ENCODE data around the gene PTPRR.

Gene PTPRR

DNA sequence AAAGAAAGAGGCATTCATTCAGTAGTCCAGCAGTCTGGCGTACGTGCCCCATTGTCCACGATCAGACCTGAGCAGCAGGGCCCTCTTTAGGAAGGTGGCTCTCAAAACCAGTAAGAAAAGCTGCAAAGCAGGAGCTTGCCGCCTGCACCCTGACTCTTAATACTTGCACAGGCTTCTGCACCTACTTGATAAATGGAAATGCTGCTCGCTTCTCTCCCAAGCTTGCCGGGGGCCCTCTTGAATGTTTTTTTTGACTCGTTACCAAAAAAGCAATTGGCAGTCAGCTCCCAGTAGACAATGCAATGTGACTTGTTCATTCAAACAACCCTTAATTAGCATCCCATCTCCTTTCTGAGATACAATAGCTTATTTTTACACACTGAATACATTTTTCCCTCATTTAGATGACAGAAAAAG lies 256.1 kb downstream of the PTPRR start:
- Histone ChIP-seq H3K4me1 (ENCODE audit: control insufficient read depth, insufficient read depth, low read length, poor library complexity, severe bottlenecking) (peaks cover 14% of the 10 kb centered on the region), H3K36me3 (ENCODE audit: control insufficient read depth, insufficient read depth, low read length) (no peaks in the 10 kb centered on the region), H3K27ac (ENCODE audit: low read depth, low read length, severe bottlenecking) (no peak overlapping the region), H3K9me3 (ENCODE audit: control insufficient read depth, low read length) (no peaks in the 10 kb centered on the region), H3K4me3 (ENCODE audit: extremely low read depth, insufficient read depth, low read length, poor library complexity, severe bottlenecking) (no peak overlapping the region)
- 46 to 63% methylated on average over 7 of the region's 7 CpGs for WGBS, 2 experiments (ENCODE audit: insufficient coverage in 2 of 2)

DNA sequence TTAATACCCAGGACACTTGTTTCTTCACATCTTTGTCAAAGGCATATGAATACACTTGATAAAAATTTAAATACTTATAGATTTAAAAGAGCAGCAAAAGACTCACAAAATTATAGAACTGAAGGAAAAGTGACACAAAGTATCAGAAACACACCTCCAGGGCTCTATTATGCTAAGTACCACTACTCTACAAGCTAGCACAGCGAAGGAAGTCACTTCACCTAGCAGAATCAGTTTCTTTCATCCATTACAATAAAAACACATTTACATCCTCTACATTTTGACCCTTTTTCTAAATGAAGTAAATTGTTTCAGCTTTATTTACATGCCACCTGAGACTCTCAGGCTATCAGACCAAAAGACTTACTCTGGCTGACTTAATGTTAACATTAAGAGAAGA lies 256.7 kb downstream of the PTPRR start:
- no peaks in the 10 kb centered on the region for H3K36me3 ChIP-seq (ENCODE audit: control insufficient read depth, insufficient read depth, low read length)
- no peak overlapping the region for H3K27ac ChIP-seq (ENCODE audit: low read depth, low read length, severe bottlenecking)
- peaks cover 14% of the 10 kb centered on the region for H3K4me1 ChIP-seq (ENCODE audit: control insufficient read depth, insufficient read depth, low read length, poor library complexity, severe bottlenecking)
- 50 to 57% methylated on average over 1 of the region's 1 CpG for WGBS, 2 experiments (ENCODE audit: insufficient coverage in 2 of 2)
- H3K9me3 ChIP-seq (ENCODE audit: control insufficient read depth, low read length) = no peaks in the 10 kb centered on the region
- H3K4me3 ChIP-seq (ENCODE audit: extremely low read depth, insufficient read depth, low read length, poor library complexity, severe bottlenecking) = no peak overlapping the region

DNA sequence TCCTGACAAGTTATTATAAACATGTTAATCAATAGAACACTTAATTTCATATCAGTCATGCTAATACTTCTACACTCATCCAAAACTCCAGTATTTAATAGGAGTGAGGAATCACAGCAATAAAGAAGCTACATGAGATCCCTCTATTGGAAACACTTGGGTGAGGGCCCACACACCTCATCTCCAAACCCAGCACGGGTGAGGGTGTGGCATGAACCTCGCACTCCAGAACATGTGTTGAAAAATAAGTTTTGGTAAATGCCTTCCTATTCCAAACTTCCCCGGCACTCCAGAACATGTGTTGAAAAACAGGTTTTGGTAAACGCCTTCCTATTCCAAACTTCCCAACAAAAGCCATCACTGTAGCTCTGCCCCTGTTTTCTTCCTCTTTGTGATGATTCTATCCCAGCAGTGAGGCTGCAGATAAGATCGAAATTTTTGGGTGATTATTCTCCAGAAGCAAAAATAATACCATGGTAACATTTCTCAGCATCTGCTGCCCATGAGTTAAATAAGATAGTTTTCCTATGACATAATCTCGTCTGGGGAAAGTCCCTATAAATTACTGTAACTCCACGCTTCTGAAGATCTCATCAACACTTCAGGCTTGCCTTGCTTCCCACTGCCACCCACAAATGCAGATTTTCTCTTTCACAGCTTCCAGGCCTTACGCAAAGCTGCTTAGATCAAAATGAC lies 258.9 kb downstream of the PTPRR start:
- WGBS, 2 experiments (ENCODE audit: insufficient coverage in 2 of 2) = 71 to 83% methylated on average over 4 to 5 of the region's 8 CpGs
- no peak overlapping the region for H3K4me3 ChIP-seq (ENCODE audit: extremely low read depth, insufficient read depth, low read length, poor library complexity, severe bottlenecking)
- no peak overlapping the region for H3K27ac ChIP-seq (ENCODE audit: low read depth, low read length, severe bottlenecking)
- peaks cover 14% of the 10 kb centered on the region for H3K4me1 ChIP-seq (ENCODE audit: control insufficient read depth, insufficient read depth, low read length, poor library complexity, severe bottlenecking)
- no peaks in the 10 kb centered on the region for H3K9me3 ChIP-seq (ENCODE audit: control insufficient read depth, low read length)
- H3K36me3 ChIP-seq (ENCODE audit: control insufficient read depth, insufficient read depth, low read length) = no peaks in the 10 kb centered on the region

DNA sequence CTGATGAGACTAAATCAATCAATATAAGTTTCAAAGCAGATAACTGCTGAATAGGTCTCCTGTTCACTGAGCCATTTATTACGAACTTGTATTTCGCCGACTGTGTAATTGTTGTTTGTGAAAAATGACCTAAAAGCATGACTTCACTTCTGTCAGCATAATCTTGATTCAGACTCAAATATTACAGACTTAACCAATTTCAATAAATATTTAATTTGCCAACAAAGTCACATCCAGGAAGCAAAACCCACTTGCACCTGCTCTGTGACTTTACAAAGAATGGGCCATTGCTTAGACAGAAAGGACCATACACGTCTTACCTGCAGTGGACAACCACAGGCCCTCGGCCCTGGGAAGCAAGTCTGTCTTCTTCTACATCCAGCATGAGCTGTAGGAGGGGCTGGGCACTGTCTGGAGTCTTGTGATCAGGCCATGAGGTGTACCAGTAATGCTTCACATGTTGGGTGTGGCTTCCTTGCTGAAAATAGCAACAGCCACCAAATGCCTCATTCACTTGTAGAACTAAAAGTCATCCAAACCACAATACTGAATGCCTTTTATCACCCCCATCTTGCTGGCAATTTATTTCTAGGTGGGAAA lies 259.8 kb downstream of the PTPRR start:
- H3K4me1 ChIP-seq (ENCODE audit: control insufficient read depth, insufficient read depth, low read length, poor library complexity, severe bottlenecking) = peaks cover 14% of the 10 kb centered on the region
- no peaks in the 10 kb centered on the region for H3K36me3 ChIP-seq (ENCODE audit: control insufficient read depth, insufficient read depth, low read length)
- no peaks in the 10 kb centered on the region for H3K9me3 ChIP-seq (ENCODE audit: control insufficient read depth, low read length)
- H3K4me3 ChIP-seq (ENCODE audit: extremely low read depth, insufficient read depth, low read length, poor library complexity, severe bottlenecking) = no peak overlapping the region
- 96 to 100% methylated on average over 2 to 4 of the region's 5 CpGs for WGBS, 2 experiments (ENCODE audit: insufficient coverage in 2 of 2)
- no peak overlapping the region for H3K27ac ChIP-seq (ENCODE audit: low read depth, low read length, severe bottlenecking)

DNA sequence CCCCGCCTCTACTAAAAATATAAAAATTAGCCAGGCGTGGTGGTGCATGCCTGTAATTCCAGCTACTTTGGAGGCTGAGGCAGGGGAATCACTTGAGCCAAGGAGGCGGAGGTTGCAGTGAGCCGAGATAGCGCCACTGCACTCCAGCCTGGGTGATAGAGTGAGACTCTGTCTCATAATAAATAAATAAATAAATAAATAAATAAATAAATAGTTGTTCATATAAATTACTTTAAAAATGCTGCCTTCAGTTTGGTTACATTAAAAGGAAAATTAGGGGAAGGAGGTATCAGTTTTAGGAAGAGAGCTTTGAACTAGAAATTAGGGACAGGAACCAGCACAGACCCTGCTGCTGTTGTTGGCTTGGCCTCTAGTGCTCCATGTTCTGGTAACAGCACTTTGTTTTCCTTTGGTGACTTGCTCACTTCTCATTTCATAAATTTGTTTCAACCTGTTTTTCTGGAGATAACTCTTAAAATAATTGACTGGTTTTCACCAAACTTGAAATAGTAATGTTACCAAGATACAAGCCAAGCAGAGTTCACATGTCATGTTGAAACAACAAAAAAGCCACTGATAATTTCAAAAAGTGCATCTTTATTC lies 260.4 kb downstream of the PTPRR start:
- Histone ChIP-seq H3K4me3 (ENCODE audit: extremely low read depth, insufficient read depth, low read length, poor library complexity, severe bottlenecking) (no peak overlapping the region), H3K9me3 (ENCODE audit: control insufficient read depth, low read length) (no peaks in the 10 kb centered on the region), H3K36me3 (ENCODE audit: control insufficient read depth, insufficient read depth, low read length) (no peaks in the 10 kb centered on the region), H3K27ac (ENCODE audit: low read depth, low read length, severe bottlenecking) (no peak overlapping the region), H3K4me1 (ENCODE audit: control insufficient read depth, insufficient read depth, low read length, poor library complexity, severe bottlenecking) (peaks cover 14% of the 10 kb centered on the region)
- 100% methylated on average over 2 of the region's 5 CpGs for WGBS, 2 experiments (ENCODE audit: insufficient coverage in 2 of 2)

DNA sequence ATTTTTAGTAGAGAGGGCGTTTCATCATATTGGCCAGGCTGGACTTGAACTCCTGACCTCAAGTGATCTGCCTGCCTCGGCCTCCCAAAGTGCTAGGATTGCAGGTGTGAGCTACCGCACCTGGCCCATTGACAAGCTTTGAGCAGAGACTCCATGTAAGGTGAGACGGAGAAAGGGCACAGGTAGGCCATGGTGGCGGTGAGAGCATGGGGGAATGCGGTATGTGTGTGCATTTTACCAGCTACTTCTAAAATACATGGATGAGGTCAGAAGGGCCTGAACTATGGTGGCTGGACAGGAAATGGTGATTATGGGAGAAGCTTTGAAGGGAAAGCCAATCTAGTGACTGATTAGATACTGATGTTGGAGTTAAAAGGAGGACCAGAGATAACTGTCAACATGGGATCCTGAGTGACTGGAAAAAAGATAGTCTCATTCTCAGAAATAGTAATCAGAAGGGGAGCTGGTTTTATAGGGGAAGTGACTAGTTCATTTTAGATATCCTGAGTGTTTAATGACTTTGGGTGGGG lies 261.4 kb downstream of the PTPRR start:
- Histone ChIP-seq H3K36me3 (ENCODE audit: control insufficient read depth, insufficient read depth, low read length) (no peaks in the 10 kb centered on the region), H3K9me3 (ENCODE audit: control insufficient read depth, low read length) (no peaks in the 10 kb centered on the region), H3K27ac (ENCODE audit: low read depth, low read length, severe bottlenecking) (no peak overlapping the region), H3K4me1 (ENCODE audit: control insufficient read depth, insufficient read depth, low read length, poor library complexity, severe bottlenecking) (peaks cover 14% of the 10 kb centered on the region), H3K4me3 (ENCODE audit: extremely low read depth, insufficient read depth, low read length, poor library complexity, severe bottlenecking) (no peak overlapping the region)
- 81 to 93% methylated on average over 3 to 5 of the region's 6 CpGs for WGBS, 2 experiments (ENCODE audit: insufficient coverage in 2 of 2)

DNA sequence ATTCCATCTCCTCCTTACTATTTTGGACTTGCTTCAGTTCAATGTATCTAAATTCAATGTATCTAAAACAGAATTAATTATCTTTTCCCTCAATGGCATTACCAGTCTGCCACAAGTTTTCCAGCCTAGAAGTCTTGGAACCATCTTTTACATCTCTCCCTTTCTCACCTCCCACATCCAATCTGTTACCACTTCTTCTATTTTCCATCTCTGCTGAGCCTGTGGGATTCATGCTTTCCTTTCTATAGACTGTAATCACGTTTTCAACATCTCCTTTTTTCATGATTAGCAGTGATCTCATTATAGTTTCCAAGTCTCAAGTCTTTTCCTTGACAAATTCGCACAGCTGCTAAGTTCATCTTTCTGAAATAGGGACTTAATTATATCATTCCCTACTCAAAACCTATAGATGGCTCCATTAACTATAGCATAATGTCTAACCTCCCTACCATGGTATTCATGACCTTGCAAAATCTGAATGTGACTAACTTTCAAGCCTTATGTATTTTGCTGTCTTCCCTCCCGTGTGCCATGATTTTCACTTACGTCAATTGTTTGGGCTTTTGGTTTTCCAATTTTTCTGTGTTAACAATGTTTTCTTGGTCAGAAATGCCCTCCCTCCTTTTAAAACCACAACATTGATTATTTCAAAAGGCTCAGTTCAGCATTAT lies 262.8 kb downstream of the PTPRR start:
- WGBS, 2 experiments (ENCODE audit: insufficient coverage in 2 of 2) = 90 to 94% methylated on average over 4 of the region's 4 CpGs
- Histone ChIP-seq H3K27ac (ENCODE audit: low read depth, low read length, severe bottlenecking) (no peak overlapping the region), H3K36me3 (ENCODE audit: control insufficient read depth, insufficient read depth, low read length) (no peaks in the 10 kb centered on the region), H3K9me3 (ENCODE audit: control insufficient read depth, low read length) (no peaks in the 10 kb centered on the region), H3K4me3 (ENCODE audit: extremely low read depth, insufficient read depth, low read length, poor library complexity, severe bottlenecking) (no peak overlapping the region), H3K4me1 (ENCODE audit: control insufficient read depth, insufficient read depth, low read length, poor library complexity, severe bottlenecking) (peaks cover 14% of the 10 kb centered on the region)

DNA sequence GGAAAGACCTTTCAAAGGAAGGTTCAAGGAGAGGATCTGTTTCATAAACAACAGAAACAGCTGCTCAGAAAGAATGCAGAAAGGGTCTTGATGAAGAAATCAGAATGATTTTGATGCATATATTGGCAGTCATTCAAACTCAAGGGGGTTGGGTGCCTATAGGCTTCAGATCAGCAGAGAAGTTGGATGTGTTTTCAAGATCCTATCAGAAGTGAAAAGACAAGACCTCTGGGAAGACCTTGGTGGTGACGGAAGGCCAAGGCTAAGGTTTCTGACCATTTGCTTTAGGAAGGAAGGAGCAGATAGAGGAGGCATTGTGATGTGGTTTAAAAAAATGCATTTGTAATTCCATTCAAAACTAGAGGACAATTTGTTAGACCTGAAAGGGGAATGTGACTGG lies 268.1 kb downstream of the PTPRR start:
- Histone ChIP-seq H3K27ac (ENCODE audit: low read depth, low read length, severe bottlenecking) (no peak overlapping the region), H3K4me3 (ENCODE audit: extremely low read depth, insufficient read depth, low read length, poor library complexity, severe bottlenecking) (no peak overlapping the region), H3K36me3 (ENCODE audit: control insufficient read depth, insufficient read depth, low read length) (no peaks in the 10 kb centered on the region), H3K9me3 (ENCODE audit: control insufficient read depth, low read length) (no peaks in the 10 kb centered on the region), H3K4me1 (ENCODE audit: control insufficient read depth, insufficient read depth, low read length, poor library complexity, severe bottlenecking) (peaks cover 5% of the 10 kb centered on the region)
- WGBS, 2 experiments (ENCODE audit: insufficient coverage in 2 of 2) = 100% methylated on average over 1 of the region's 1 CpG; no CpG with 5 or more reads in 1 of the 2 experiments

DNA sequence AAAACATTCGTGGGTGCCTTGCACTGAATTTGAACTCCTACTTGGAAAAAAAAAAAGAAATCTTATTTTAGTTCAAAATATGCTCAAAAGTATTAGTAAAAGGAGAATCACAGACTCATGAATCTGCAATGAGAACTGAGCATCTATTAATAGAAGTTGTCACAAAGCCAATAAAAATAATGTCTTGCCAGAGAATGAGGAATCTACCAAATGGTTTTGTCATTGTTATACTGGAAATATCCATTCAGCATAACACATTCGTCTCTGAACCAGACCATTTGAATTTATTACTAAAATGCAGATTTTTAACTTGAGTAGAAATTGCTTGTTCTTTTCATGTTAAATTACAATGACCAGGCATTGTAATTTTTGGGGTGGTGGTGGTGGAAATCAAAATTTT lies 271.7 kb downstream of the PTPRR start:
- H3K36me3 ChIP-seq (ENCODE audit: control insufficient read depth, insufficient read depth, low read length) = no peaks in the 10 kb centered on the region
- no peak overlapping the region for H3K27ac ChIP-seq (ENCODE audit: low read depth, low read length, severe bottlenecking)
- no peaks in the 10 kb centered on the region for H3K9me3 ChIP-seq (ENCODE audit: control insufficient read depth, low read length)
- WGBS, 2 experiments (ENCODE audit: insufficient coverage in 2 of 2) = no CpG with 5 or more reads among the region's 2 CpGs
- H3K4me3 ChIP-seq (ENCODE audit: extremely low read depth, insufficient read depth, low read length, poor library complexity, severe bottlenecking) = no peak overlapping the region
- peaks cover 16% of the 10 kb centered on the region for H3K4me1 ChIP-seq (ENCODE audit: control insufficient read depth, insufficient read depth, low read length, poor library complexity, severe bottlenecking)

DNA sequence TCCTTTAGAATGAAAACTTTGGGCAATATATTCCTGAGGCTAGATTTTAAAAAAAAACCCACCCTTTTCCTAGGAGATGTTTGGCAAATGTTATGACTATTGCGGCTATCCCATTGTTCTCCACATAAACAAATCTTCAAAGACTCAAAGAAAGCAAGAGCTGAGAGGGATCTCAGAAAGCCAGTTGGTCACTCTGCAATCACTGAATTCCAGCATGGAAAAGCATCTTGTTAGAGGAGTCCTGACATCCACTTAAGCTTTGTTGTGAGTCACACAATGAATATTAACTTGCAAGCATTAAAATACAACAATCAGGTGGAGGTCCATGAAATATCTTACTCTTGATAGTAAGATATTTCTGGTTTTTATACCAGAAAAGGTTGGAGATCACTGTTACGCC lies 272.3 kb downstream of the PTPRR start:
- Histone ChIP-seq H3K36me3 (ENCODE audit: control insufficient read depth, insufficient read depth, low read length) (no peaks in the 10 kb centered on the region), H3K4me1 (ENCODE audit: control insufficient read depth, insufficient read depth, low read length, poor library complexity, severe bottlenecking) (peaks cover 16% of the 10 kb centered on the region), H3K9me3 (ENCODE audit: control insufficient read depth, low read length) (no peaks in the 10 kb centered on the region), H3K4me3 (ENCODE audit: extremely low read depth, insufficient read depth, low read length, poor library complexity, severe bottlenecking) (no peak overlapping the region), H3K27ac (ENCODE audit: low read depth, low read length, severe bottlenecking) (no peak overlapping the region)
- 100% methylated on average over 1 to 2 of the region's 2 CpGs for WGBS, 2 experiments (ENCODE audit: insufficient coverage in 2 of 2)

Measured in mesodermal cell (in vitro differentiated cells).